ENCODE results near the gene ADCY10. TPM values are rescaled to one million over a fixed set of nuclear protein-coding genes. Genes with fewer than 3 reads are reported as not detected.

Gene ADCY10
- total and polyA plus RNA-seq, 2 of the 4 experiments (the other 2 are of a cell fraction) = under 0.01 to 0.03 TPM

GRCh38 chr1:167937709-167938010, 23.7 kb upstream of the ADCY10 start:
- WGBS, 2 experiments (ENCODE audit: extremely low coverage in 2 of 2, insufficient read length in 1 of 2) = no CpG with 5 or more reads among the region's 5 CpGs
- Histone ChIP-seq H3K23ac (ENCODE audit: low read depth, low read length) (peak overlapping the region; percentile 93; the same call in 1 of the 2 replicates), H2AK5ac (ENCODE audit: low read depth, low read length) (no peak overlapping the region), H3K9me1 (ENCODE audit: insufficient read depth, low read length) (no peaks in the 10 kb centered on the region), H3K4ac (ENCODE audit: low read depth, low read length) (no peak overlapping the region), H3K27me3 (ENCODE audit: control insufficient read depth, insufficient read depth, low read length) (no peaks in the 10 kb centered on the region), H2BK20ac (ENCODE audit: low read depth, low read length) (no peak overlapping the region), H3K9ac (ENCODE audit: low read depth, low read length) (peak overlapping the region; percentile 97), H4K20me1 (ENCODE audit: insufficient read depth, low read length) (peaks cover 28% of the 10 kb centered on the region; the same call in 1 of the 2 replicates), H4K8ac (ENCODE audit: low read depth in 2 of 2, low read length in 2 of 2) (peak overlapping the region in 1 of 2 experiments; percentile 7; a peak in 1 of 4 replicates), H2BK120ac (ENCODE audit: low read depth, low read length) (peak overlapping the region; percentile 44; the same call in 1 of the 2 replicates), H2BK15ac (ENCODE audit: low read depth, low read length) (no peak overlapping the region), H3K18ac (ENCODE audit: low read depth, low read length) (peak overlapping the region; percentile 7; the same call in 1 of the 2 replicates), H3K9me3 (ENCODE audit: control insufficient read depth, insufficient read depth, low read length) (no peaks in the 10 kb centered on the region), H3K4me1 (ENCODE audit: control insufficient read depth, insufficient read depth, low read length) (no peaks in the 10 kb centered on the region), H3K14ac (replicated peaks; ENCODE audit: low read depth, low read length) (0 out of 2 replicates have a peak overlapping the region, but pooled peaks have one; percentile 71), H3K4me2 (ENCODE audit: low read depth, low read length) (peak overlapping the region; percentile 65), H3K79me1 (ENCODE audit: low read depth in 1 of 2, low read length in 2 of 2) (peaks cover 0 to 27% of the 10 kb centered on the region in 2 experiments; a peak in 3 of 4 replicates), H4K91ac (ENCODE audit: insufficient read depth, low read depth, low read length) (no peak overlapping the region), H2BK5ac (ENCODE audit: low read depth, low read length, poor library complexity, severe bottlenecking) (peak overlapping the region; percentile 81), H3K36me3 (ENCODE audit: control insufficient read depth, insufficient read depth, low read length) (peaks cover 3% of the 10 kb centered on the region; the same call in 1 of the 2 replicates), H2AK9ac (replicated peaks; ENCODE audit: low read depth, low read length, poor library complexity) (no peak overlapping the region), H3K27ac (ENCODE audit: insufficient read depth, low read length) (peak overlapping the region; percentile 89; the same call in 1 of the 2 replicates), H2AFZ (replicated peaks; ENCODE audit: low read length, poor library complexity) (peak overlapping the region; percentile 99), H3K4me3 (ENCODE audit: insufficient read depth, low read depth, low read length) (peak overlapping the region; percentile 98), H3K56ac (ENCODE audit: extremely low read depth, insufficient read depth, low read length) (peak overlapping the region; percentile 95), H4K5ac (ENCODE audit: low read depth, low read length) (no peak overlapping the region)
- no peak for ATAC-seq (ENCODE audit: low read depth)
- TF ChIP-seq POLR2A (IDR thresholded peaks at IDR 0.05; ENCODE audit: low read depth, low read length) = no peak
- TF ChIP-seq RCOR1 (IDR thresholded peaks at IDR 0.05; ENCODE audit: insufficient replicate concordance, low read length) = no peak
- TF ChIP-seq CHD1 (IDR thresholded peaks at IDR 0.05; ENCODE audit: low read depth, low read length) = no peak
- TF ChIP-seq SMC3 (IDR thresholded peaks at IDR 0.05; ENCODE audit: low read depth, low read length) = no peak
- TF ChIP-seq CTCF (conservative IDR thresholded peaks at IDR 0.05; ENCODE audit: low read depth, low read length) = no peak
- TF ChIP-seq RFX5 (IDR thresholded peaks at IDR 0.05; ENCODE audit: low read depth, low read length) = no peak
- TF ChIP-seq MXI1 (IDR thresholded peaks at IDR 0.05; ENCODE audit: borderline replicate concordance, low read depth, low read length) = no peak
- TF ChIP-seq BHLHE40 (IDR thresholded peaks at IDR 0.05; ENCODE audit: low read depth, low read length) = no peak
- TF ChIP-seq CEBPB (IDR thresholded peaks at IDR 0.05; ENCODE audit: low read depth, low read length) = no peak
- TF ChIP-seq MAZ (IDR thresholded peaks at IDR 0.05; ENCODE audit: borderline replicate concordance, low read depth, low read length) = no peak
- TF ChIP-seq FOS (IDR thresholded peaks at IDR 0.05; ENCODE audit: low read depth, low read length) = no peak
- CTCF ChIA-PET = interaction anchor here (0.6 to 1.0 kb wide), 2 partner anchors 145 to 280 kb away, joined by 3 to 5 read pairs; no protein-coding TSS in a partner anchor
- BruUV-seq (replicated peaks) = no TSS peak
- no peak for DNase-seq
- intact Hi-C loops (cut with micrococcal nuclease) = loop anchor here (2.0 to 5.0 kb wide), 5 partner anchors 115 to 290 kb away; partner anchors contain the start of gene SFT2D2
- in situ Hi-C loops (cut with MboI; ENCODE audit: low sequenced_read_pairs) = no loop called here
- POLR2A ChIA-PET (ENCODE audit: unreplicated experiment) = interaction anchor here (1.2 kb wide), 1 partner anchor 116 kb away, joined by 3 read pairs; no protein-coding TSS in a partner anchor
- dilution Hi-C loops (cut with HindIII; ENCODE audit: low sequenced_read_pairs, unreplicated experiment) = no loop called here

Measured in IMR-90 (cell line).